ENCODE measurements around the gene HSF2BP.

Gene HSF2BP

DNA sequence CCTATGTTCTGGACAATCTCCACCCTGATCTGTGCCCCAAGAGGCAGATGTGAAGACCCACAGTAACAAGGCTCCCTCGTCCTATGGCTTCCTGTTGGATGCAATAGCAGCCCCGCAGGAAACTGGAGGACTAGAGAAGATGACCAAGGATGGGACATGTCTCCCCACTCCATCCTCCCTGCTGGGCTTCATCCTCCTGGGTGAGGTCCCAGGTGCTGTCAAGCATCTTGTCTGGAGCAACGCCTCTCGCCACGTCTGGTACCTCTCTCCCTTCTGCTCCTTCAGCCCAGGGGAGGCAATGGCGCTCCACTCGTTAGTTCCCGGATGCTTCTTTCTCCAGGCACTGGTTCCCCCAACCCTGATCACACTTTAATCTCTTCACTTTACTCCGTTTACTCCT is 11.1 kb downstream of the HSF2BP start:
- DNase-seq, result no peak

DNA sequence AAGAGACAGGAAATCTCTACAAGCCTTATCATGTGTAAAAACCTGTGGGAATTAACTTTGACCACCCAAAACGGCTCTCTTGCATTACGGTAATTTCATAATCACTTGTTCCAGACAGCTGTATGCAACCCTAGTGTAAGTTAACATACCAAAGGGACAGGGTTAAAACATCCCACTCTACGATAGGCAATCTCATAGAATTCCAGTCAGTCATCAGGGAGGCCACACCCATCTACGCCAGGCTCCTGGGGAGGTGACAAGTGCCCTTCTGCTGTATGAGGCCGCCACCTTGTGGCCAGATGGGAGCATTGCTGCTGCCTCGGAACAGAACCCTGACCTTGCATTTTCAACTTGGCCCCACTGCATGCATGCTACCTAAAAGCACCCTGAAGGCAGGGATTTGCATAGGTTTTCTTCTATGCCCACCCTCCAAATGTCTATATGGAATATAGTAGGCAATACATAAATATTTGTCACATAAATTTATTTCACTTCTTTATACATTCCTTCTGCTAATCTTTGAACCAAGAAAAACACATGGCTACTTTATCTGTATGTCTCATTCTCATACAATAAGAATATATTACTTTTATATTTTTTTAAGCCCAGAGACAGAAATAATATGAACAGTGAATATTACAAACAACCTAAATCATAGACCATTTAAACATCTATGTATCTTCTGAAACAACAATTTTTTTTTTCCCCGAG is 12.6 kb downstream of the HSF2BP start:
- peak; percentile 73 to 79 for DNase-seq

DNA sequence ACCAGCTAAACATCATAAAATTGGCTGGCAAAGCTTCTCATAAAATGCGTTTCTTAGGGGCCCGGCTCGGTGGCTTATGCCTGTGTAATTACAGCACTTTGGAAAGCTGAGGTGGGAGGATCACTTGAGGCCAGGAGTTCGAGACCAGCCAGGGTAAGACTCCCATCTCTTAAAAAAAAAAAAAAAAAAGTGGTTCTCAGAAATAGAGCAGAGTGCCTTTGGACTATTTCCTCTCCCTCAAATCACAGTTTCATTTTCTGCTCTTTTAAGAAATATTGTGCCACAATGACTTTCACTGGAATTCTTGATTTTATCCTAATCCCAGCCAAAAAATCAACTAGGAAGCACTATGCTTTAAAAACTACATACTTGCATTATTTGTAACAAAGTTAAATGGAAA is 13.3 kb downstream of the HSF2BP start:
- DNase-seq, result no peak

DNA sequence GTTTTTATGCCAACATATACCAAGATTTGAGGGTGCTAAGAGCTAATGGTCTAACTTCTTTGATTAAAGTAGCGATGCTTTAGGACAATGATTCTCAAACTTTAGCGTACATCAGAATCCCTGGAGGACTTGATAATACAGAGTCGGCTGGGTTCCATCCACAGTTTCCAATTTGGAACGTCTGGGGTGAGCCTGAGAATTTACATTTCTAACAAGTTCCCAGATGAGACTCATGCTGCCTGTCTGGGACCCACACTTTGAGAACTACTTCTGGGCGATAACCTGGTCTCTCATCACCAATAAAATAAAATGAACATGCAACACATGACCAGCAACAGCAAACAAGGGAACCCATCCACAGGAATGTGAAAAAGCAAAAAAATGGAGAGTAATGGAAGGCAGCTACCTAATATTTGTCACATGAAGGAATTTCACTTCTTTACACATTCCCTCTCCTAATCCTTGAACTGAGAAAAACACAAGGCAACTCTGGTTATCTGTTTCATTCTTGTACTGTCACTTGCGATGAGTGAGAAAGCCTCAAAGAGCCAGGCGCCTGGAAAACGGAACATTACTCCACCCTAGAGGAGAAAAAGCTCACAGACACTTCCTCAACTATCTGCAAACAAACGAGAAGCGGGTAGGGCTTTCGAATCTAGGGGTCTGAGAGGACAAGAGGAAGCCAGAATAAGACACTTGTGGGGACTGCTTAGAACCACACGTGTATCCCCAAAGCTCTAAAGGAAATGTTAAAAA is 14.0 kb downstream of the HSF2BP start:
- DNase-seq, result peak; percentile 11 to 29

DNA sequence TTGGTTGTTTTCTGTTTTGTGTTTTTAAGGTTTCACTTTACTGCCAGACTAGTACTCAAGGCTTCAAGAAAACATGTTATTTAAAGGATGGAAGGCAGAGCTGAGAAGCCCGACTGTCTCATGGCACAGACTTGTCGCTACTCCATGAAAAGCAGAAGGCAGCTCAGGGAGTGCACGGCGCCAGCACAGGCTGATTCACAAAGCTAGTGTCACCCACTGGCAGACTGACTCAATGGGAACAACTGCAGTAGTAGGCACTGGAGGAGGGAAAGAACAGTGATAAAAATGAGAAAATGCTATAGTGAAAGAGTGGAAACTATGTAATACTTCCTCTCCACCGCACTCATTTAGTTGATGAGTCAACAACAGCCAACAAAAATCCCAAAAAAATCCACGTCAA is 14.7 kb downstream of the HSF2BP start:
- DNase-seq, result no peak

DNA sequence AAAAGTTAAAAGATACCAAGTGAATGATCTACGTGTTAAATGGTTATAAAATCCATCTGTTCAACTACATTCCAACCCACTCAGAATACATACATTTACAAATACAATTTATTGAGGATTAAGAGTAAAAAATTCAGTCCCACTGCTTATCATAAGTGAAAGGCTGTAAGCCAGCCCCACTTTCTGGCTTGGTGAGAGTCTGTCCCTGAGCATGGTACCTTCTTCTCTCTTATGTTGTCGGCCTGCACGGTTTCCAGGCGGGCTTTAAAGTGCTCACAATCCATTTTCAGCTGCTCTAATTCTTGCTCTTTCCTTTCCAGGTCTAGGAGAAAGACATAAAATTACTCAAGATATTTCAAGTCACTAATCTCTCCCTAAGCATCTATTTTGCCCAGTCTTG is 15.2 kb downstream of the HSF2BP start:
- no peak for DNase-seq

DNA sequence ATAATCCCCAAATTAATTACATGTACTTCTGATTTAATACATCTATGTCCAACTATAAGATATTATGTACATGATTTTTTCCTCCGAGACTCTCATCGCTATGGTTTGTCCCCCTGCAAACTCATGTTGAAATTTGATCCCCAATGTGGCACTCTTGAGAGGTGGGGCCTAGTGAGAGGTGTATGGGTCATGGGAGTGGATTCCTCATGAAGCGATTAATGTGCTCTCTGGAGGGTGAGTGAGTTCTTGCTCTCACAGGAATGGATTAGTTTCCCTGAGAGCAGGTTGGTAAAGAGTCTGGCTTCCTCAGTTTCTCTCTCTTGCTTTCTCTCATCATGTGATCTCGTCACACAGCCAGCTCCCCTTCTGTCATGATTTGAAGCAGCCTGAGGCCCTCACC is 16.1 kb downstream of the HSF2BP start:
- no peak for DNase-seq

DNA sequence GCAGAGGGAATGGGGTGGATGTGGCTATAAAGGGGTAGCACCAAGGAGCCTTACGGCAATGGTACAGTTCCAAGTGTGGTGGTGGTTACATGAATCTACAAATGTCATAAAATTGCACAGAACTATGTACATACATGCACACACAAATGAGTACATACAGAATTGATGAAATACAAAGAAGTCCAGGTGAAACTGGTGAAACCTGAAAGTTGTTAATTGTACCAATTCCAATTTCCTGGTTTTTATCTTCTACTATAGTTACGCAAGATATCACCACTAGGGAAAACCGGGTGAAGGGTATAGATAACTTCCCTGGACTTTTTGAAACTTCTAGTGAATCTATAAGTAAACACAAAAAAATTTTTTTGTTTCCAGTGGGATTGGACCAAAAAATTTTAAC is 18.9 kb downstream of the HSF2BP start:
- no peak for DNase-seq

DNA sequence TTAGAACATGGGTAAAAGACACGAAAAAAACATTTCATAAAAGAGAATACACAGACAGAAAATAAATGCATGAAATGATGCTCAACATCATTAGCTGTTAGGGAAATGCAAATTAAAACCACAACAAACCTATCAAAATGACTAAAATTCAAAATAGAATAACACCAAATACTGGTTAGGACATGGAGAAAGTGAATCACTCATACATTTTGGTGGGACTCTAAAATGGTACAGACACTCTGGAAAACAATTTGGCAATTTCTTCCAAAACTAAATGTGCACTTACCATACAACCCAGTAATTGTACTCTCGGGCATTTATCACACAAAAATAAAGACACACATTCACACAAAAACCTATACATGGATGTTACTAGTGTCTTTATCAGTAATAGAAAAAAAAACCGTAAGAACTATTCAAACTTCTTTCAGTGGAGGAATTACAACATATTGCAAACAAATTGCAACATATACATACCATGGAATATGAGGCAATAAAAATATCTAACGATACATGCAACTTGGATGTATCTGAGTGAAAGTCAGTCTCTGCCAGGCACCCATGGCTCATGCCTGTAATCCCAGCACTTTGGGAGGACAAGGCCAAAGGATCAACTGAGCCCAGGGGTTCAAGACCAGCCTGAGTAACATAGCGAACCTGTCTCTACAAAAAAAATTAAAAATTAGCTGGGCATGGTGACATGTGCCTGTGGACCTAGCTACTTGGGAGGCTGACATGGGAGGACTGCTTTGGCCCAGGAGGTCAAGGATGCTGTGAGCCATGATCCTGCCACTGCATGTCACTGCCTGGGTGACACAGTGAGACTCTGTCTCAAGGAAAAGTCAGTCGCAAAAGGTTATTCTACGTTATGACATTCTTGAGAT is 19.6 kb downstream of the HSF2BP start:
- no peak for DNase-seq

DNA sequence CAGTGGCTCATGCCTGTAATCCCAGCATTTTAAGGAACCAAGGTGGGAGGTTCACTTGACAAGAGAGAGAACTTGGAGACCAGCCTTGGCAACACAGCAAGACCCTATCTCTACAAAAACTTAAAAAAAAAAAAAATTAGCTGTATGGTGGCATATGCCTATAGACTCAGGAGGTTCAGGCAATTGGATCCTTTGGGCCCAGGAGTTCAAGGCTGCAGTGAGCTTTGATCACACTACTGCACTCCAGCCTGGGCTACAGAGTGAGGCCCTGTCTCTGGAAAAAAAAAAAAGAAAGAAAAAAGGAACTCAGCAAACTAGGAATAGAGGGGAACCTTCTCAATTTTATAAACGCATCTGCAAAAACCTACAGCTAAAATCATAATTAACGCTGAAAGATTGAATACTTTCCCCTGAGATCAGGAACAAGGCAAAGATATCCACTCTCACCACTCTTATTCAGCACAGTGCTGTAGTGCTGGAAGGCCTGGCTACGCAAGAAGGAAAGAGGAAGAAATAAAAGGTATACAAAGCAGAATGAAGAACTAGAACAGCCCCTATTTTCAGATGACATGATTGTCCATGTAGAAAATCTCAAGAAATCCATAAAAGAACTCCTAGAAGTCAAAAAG is 21.6 kb downstream of the HSF2BP start:
- DNase-seq, result no peak

DNA sequence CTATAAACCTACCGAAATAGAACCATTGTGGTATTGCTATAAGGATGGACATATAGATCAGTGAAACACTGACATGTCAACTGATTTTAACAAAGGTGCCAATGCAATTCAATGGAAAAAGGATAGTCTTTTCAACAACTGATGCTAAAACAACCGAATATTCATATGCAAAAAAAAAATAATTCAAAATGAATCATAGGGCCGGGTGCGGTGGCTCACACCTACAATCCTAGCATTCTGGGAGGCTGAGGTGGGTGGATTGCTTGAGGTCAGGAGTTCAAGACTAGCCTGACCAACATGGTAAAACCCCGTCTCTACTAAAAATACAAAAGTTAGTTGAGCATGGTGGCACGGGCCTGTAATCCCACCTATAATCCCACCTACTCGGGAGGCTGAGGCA is 23.9 kb downstream of the HSF2BP start:
- DNase-seq, result no peak

DNA sequence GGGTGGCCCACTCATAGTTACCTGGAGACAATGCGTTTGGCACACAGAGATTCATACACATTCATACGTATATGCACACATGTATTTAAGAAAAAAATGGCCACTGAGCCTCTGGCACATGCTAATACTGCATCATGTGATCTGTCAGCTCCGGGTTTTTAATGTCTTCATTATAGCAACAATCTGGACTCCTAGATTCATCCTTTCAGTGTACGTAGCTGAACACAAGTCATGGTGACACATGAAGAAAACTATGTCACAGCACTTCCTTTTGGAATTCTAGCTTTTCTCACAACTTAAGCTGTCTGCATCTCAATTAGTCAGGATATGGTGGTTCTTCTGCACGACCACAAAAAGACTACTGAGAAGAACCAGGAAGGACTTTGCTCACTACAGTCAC is 24.7 kb downstream of the HSF2BP start:
- DNase-seq, result no peak

DNA sequence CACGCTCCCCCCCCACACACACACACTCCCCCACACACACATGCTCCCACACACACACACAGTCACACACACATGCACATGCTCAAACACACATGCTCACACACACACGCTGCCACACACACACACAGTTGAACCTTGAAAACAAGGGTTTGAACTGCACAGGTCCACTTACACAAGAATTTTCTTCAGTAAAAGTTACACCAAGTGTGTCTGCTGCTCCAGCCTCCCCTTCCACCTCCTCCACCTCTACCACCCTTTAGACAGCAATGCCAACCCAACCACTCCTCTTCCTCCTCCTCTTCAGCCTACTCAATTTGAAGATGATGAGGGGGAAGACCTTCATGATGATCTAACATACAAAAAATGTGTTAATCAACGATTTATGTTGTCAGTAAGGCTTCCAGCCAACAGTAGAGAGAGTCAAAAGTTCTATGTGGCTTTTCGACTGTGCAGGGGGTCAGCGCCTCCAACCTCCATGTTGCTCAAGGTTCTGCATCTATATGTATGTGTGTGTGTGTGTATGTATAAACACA is 26.8 kb downstream of the HSF2BP start:
- no peak for DNase-seq

DNA sequence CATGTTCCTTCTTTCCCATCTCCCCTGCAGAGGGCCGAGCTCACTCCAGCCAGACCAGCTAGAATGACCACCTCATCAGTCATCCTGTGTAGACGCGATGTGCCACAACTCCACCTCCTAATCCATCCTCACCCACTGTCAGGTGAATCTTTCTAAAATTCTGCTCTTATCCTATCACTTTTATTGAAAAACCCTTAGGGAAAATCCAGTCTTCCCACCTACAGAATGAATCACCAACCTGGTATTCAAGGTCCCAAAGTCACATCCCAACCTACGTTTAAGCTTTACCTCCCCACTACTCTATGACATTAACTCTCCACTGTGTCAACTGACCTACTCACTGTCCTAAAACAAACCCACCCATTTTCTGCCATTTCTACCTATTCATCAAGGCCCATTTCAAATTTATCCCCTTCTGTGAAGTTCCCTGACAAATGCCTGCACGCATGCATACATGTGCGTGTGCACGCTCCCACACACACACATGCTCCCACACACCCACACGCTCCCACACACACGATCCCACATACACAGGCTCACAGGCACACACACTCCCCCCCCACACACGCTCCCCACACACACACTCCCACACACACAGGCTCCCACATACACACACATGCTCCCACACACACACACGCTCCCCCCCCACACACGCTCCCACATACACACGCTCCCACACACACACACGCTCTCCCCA is 27.7 kb downstream of the HSF2BP start:
- no peak for DNase-seq

DNA sequence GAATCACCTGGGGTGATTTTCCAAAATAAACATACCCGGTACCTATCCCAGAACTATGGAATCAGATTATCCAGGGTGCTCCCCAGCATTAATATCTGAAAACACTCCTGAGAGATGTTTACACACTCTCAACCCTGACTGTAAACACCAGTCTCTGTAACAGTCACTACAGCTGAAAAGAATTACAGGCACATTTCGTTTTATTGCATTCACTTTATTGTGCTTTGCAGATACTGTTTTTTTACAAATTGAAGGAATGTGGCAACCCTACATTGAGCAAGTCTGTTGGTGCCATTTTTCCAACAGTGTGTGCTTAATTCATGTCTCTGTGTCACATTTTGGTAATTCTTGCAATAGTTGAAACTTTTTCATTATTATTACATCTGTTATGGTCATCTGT is 31.8 kb downstream of the HSF2BP start:
- no peak for DNase-seq

DNA sequence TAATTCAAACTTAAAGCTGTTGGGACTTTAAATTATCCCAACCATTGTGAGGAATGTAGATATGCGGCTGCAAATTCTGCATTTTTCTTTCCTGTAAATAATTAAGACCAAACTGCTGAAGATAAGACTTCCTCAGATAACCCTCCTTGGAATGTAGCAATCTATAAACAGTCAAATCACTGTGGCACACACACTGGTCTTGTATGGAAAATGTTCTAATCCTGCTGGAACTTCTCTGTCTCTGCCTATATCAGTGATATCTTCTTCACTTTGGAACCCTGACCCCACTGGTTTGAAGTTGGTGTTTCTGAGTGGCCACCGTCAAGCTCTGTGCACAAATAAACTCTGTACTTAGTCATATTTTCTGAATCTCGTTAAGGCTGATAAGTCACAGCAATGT is 32.9 kb downstream of the HSF2BP start:
- DNase-seq, result no peak

DNA sequence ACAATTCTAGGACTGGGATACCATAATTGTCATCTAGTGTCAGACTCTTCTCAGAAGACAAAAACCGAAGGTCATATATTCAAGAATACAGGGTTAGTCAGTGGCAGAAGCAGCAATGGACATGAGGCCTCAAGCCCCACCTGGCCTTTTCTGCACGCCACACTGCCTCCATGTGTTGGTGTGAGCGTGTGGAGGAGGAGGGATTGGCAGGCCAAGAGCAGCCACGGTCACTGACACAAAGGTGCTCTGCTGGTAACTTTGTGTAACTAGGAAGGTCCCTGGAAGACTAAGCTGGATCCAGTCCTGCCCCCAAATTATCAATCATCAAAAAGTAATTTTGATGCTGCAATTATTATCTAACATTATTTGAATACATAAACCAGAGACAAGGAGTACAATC is 34.9 kb downstream of the HSF2BP start:
- DNase-seq, result no peak

DNA sequence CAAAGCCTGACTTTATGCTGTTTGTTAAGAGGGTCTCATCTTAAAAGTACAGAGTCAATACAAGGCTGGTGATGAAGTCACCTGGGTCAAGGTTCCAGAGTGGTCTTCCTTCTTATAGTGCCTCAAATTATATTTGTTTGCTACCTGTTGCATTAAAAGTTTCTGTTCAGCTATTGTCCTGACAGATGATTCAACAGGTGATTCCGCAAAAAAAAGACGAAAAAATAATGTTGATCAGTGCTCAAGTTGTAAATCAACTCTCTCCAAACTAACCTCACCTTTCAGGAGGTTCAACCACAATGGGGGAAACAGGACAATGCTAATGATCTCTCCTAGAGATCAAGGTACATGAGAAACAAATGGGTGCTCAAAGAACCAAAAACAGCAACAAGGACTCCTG is 35.7 kb downstream of the HSF2BP start:
- DNase-seq, result no peak

DNA sequence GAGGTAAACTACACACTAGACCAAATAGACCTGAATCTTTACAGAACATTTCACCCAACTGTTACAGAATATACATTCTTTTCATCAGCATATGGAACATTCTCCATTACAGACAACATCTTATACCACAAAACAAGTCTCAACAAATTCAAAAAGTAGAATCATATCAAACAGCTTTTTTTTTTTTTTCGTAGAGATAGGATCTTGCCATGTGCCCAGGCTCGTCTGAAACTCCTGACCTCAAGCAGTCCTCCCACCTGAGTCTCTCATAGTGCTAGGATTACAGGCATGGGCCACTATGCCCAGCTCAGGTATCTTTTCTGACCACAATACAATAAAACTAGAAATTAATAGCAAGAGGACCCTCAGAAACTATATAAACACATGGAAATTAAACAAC is 36.5 kb downstream of the HSF2BP start:
- no peak for DNase-seq

DNA sequence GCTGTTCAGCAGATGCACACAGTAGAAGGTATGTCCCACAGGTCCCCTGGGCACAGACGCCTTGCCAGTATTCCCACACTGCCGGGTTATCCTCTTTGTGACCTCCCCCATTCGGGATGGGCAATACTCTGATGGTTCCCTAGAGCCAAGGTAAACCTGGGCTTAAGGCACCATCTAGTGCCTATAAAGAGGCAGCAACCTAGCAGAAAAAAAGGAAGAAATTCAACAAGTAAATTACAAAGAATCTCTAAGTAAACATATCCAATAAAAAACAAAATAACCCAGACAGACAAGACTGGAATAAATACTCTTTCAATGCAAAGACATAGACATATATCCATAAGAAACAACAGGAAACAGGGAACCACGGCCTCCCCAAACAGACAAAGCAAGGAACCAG is 39.4 kb downstream of the HSF2BP start:
- no peak for DNase-seq

DNA sequence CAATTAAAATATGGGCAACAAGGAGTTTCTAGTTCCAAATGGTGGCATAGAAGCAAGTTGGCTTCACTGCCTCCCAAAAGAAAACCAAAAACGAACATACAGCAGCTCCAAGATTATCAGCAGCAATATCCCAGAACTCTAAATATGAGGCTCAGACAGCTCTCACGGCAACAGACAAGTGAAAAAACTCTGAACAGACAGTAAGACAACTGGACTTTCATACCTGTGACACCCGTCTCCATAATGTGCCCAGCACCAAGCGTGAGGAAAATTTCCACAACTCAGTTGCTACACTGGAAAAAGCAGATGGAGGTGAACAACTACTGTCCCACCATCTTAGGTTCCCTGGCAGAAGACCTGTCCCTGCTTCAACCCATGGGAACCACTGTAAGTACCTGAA is 39.9 kb downstream of the HSF2BP start:
- no peak for DNase-seq

DNA sequence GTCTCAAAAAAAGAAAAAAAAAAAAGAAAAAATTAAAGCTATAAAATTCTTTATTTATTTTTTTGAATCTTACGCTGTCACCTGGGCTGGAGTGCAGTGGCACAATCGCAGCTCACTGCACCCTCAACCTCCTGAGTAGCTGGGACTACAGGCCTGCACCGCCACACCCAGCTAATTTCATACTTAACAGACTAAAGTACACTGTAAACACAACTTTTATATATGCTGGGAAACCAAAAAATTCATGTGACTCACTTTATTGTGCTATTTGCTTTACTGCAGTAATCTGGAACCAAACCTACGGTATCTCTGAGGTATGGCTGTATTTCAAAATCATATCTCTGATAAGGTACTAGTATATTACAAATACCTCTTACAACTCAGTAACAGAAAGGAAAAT is 40.3 kb downstream of the HSF2BP start:
- no peak for DNase-seq
